Nephron (organoid): ENCODE data around the gene POU2AF1.

Experiments
- H3K27ac Mint-ChIP-seq, 3 experiments: 2 replicates each; pipeline ENCODE4 v1.8.0; 2020; ENCODE audit warnings: mixed read lengths in 3 of 3, mild to moderate bottlenecking in 2 of 3, moderate library complexity in 1 of 3
- H3K27me3 Mint-ChIP-seq: 2 replicates; pipeline ENCODE4 v1.8.0; 2021; ENCODE audit warnings: low read depth, mild to moderate bottlenecking, moderate library complexity, mixed read lengths
- H3K36me3 Mint-ChIP-seq: 2 replicates; pipeline ENCODE4 v1.8.0; 2020; ENCODE audit warnings: low read depth, mixed read lengths
- H3K4me1 Mint-ChIP-seq: 2 replicates; pipeline ENCODE4 v1.8.0; 2020; ENCODE audit warnings: mixed read lengths
- H3K4me3 Mint-ChIP-seq, 3 experiments: 2 replicates each; pipeline ENCODE4 v1.8.0; 2020; ENCODE audit warnings: mild to moderate bottlenecking in 3 of 3, mixed read lengths in 3 of 3, moderate library complexity in 2 of 3
- H3K9me3 Mint-ChIP-seq: 2 replicates; pipeline ENCODE4 v1.8.0; 2020; ENCODE audit warnings: mixed read lengths
- CTCF ChIP-seq, 3 experiments: fragments of 200-600 bp; sonication (generic); IDR thresholded peaks; one replicate each; pipeline ENCODE4 v1.5.0; 2021; ENCODE audit warnings: antibody characterized with exemption in 3 of 3; ENCODE audit not compliant: unreplicated experiment in 3 of 3

Gene POU2AF1

GRCh38 chr11:111393585-111393984 is 14.5 kb upstream of the POU2AF1 start:
- Mint-ChIP-seq H3K27me3 (peaks cover 30% of the 10 kb centered on the region), H3K9me3 (no peaks in the 10 kb centered on the region), H3K4me1 (peaks cover 13% of the 10 kb centered on the region), H3K4me3 (no peak overlapping the region), H3K36me3 (no peaks in the 10 kb centered on the region), H3K27ac (no peak overlapping the region)
- TF ChIP-seq CTCF (IDR thresholded peaks at IDR 0.05; ENCODE audit: unreplicated experiment in 3 of 3), result no peak

- Mint-ChIP-seq H3K27me3 (peaks cover 30% of the 10 kb centered on the region), H3K36me3 (no peaks in the 10 kb centered on the region), H3K4me3 (no peak overlapping the region), H3K27ac (no peak overlapping the region), H3K9me3 (no peaks in the 10 kb centered on the region), H3K4me1 (peaks cover 13% of the 10 kb centered on the region)
- no peak for TF ChIP-seq CTCF (IDR thresholded peaks at IDR 0.05; ENCODE audit: unreplicated experiment in 3 of 3)
These were observed 14.0 kb upstream of the POU2AF1 start for GRCh38 chr11:111393096-111393495.

- peaks cover 12% of the 10 kb centered on the region for H3K4me1 Mint-ChIP-seq
- no peaks in the 10 kb centered on the region for H3K36me3 Mint-ChIP-seq
- H3K27ac Mint-ChIP-seq, result no peak overlapping the region
- no peak overlapping the region for H3K4me3 Mint-ChIP-seq
- peaks cover 30% of the 10 kb centered on the region for H3K27me3 Mint-ChIP-seq
- no peaks in the 10 kb centered on the region for H3K9me3 Mint-ChIP-seq
- no peak for TF ChIP-seq CTCF (IDR thresholded peaks at IDR 0.05; ENCODE audit: unreplicated experiment in 3 of 3)
These were observed 13.5 kb upstream of the POU2AF1 start for GRCh38 chr11:111392552-111392951.

GRCh38 chr11:111391328-111392124 is 12.5 kb upstream of the POU2AF1 start:
- H3K27ac Mint-ChIP-seq, result no peak overlapping the region
- peaks cover 6% of the 10 kb centered on the region for H3K4me1 Mint-ChIP-seq
- no peak overlapping the region for H3K4me3 Mint-ChIP-seq
- H3K36me3 Mint-ChIP-seq, result no peaks in the 10 kb centered on the region
- peaks cover 27% of the 10 kb centered on the region for H3K27me3 Mint-ChIP-seq
- no peak for TF ChIP-seq CTCF (IDR thresholded peaks at IDR 0.05; ENCODE audit: unreplicated experiment in 3 of 3)
- H3K9me3 Mint-ChIP-seq, result peaks cover 3% of the 10 kb centered on the region

- no peak overlapping the region for H3K27ac Mint-ChIP-seq
- H3K4me3 Mint-ChIP-seq, result no peak overlapping the region
- H3K4me1 Mint-ChIP-seq, result peaks cover 6% of the 10 kb centered on the region
- H3K9me3 Mint-ChIP-seq, result peaks cover 3% of the 10 kb centered on the region
- H3K36me3 Mint-ChIP-seq, result no peaks in the 10 kb centered on the region
- TF ChIP-seq CTCF (IDR thresholded peaks at IDR 0.05; ENCODE audit: unreplicated experiment in 3 of 3), result no peak
- peaks cover 14% of the 10 kb centered on the region for H3K27me3 Mint-ChIP-seq
These were observed 9.8 kb upstream of the POU2AF1 start for GRCh38 chr11:111388842-111389241.

- Mint-ChIP-seq H3K27ac (no peak overlapping the region), H3K9me3 (peaks cover 3% of the 10 kb centered on the region), H3K4me3 (no peak overlapping the region), H3K36me3 (no peaks in the 10 kb centered on the region), H3K27me3 (peaks cover 12% of the 10 kb centered on the region), H3K4me1 (peaks cover 6% of the 10 kb centered on the region)
- no peak for TF ChIP-seq CTCF (IDR thresholded peaks at IDR 0.05; ENCODE audit: unreplicated experiment in 3 of 3)
These were observed 9.3 kb upstream of the POU2AF1 start for GRCh38 chr11:111388420-111388819.
